ENCODE results near the gene NELFA. TPM values are rescaled to one million over a fixed set of nuclear protein-coding genes. Genes with fewer than 3 reads are reported as not detected.

The NELFA gene
- total RNA-seq, 1 donor from 2014 or later, result 14.2 TPM

DNA sequence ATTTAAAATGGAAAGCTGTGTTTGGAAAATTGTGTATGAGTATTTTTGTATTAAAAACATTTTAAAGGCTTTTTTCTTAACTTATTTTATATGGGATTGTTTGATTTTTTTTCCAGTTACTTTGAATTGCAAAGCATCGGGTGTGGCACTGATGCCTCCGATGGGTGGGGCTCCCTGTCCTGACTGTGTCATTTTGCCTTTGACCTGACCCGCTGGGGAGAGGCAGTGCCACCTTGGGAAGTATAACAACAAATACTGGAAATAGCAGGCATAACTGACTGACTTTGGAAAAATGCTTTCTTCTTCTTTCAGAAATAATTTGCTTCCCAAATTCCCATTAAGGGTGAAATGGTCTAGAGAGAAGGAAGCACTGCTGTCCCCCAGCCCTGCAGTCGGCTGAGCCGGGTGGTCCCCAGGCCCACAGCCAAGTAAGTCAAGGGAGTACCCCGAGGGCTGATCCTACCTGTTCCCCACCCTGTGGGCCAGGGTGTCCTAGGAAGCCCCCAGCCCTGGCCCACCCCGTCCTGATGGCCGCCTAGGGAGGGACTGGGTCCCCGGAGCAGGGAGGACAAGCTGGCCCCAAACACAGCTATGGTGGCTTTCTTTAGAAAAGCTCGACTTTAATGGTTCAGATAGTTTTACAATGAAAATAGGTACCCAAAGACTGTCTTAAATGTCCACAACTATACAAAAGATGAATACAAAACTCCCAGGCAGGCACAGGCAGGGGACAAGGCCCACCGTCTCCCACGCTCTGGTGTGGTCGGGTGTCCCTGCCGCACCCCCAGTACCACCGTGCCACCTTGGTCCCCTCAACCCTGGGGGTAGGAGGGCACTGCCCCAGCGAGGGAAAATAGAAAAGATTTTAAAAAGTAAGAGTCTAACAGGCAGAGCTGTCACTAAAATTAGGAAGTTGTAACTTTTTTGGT, 26.4 kb downstream of the NELFA start:
- no peak for DNase-seq (ENCODE audit: low read depth, low spot score)

DNA sequence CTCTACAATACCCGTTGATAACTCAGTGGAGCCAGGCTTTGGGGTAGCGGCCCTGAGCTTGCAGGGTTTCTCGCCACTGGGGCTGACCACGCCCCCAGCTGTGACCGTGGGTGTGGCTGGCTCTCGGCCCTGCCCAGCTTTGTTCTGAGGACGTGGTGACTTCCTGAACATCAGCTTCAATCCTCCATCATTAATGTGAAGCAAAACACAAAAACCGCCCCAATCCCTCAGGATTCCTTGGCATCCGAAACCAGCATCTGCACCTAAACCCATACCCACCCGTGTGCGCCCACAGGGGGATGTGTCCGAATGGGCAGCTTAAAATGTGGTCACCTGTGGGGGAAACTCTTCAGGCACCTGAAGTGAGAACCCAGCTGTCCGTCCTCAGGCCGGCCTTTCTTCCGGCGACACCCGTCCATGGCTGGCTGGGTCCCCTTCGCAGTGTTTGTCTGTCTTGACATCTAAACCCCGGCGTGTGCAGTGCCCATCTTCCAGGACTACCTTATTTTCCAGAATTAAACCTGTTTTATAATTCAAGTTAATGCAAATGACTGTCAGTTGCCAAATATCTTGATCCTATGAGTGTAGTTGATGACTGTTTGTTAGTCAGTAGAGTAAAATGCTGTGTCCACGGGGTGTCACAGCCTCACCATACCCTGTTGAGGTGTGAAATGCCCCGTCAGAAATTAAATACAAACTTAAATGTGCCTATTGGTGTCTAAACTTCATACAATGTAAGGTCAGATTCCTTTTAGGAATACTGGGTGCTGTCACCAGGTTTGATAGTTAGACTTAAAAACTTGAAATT, 27.3 kb downstream of the NELFA start:
- no peak for DNase-seq (ENCODE audit: low read depth, low spot score)

DNA sequence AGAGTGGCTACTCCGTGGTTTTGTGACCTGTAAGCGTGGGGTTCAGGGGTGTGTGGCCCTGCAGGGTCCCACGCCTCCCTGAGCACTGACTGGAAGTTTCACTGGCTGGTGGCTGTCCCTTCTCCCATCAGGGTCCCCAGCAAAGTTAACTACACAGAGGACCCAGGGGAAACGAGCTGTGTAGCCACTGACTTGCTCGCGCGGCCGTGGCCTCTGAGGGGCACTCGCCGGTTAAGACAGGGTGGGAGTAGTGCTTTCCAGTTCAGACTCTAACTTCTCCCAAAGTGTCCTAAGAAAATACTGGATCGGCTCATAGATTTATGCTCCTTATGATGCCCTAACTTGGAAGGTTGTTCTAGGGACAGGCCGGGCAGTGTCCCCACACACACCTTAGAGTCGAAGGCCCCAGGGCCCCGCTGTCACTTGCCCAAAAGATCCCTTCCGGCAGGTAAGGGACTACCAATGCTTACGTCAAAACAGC, 28.2 kb downstream of the NELFA start:
- DNase-seq (ENCODE audit: low read depth, low spot score), result no peak

- DNase-seq (ENCODE audit: low read depth, low spot score), result no peak
Measured at GRCh38 chr4:1979477-1980196, 29.1 kb downstream of the NELFA start.

DNA sequence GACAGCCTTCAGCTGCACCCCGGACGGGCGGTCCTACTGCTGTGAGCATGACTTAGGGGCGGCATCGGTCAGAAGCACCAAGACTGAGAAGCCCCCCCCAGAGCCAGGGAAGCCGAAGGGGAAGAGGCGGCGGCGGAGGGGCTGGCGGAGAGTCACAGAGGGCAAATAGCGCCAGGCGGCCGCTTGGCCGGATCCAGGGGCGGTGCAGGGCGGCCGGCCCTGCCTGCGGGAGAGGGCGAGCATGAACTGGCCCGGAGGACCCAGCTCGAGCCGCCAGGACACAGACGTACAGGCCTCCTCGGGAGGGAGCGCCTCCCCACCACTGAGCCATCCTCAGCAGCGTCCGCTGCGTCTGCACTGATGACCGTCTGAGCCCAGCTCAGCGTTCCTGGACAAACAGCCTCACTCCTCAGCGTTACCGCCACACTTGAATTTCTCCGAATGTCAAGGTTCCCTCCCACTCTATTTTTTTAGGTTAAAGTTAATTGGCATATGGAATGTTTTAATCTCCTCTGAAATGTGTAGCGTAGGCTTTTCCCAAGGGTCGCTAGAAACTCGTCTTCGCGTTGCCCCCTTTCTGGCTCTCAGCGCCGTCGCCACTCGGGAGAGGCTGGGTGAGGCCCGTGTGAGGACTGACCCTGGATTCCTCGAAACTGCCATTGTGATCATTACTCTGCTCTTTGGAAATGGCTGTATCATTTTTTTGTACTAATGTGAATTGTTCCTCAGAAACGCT, 29.9 kb downstream of the NELFA start:
- no peak for DNase-seq (ENCODE audit: low read depth, low spot score)

- no peak for DNase-seq (ENCODE audit: low read depth, low spot score)
Measured at GRCh38 chr4:1978226-1978625, 30.5 kb downstream of the NELFA start.

- DNase-seq (ENCODE audit: low read depth, low spot score), result no peak
Measured at GRCh38 chr4:1976416-1977352, 32.1 kb downstream of the NELFA start.

- no peak for DNase-seq (ENCODE audit: low read depth, low spot score)
Measured at GRCh38 chr4:1975880-1976279, 32.9 kb downstream of the NELFA start.

GRCh38 chr4:1975391-1975801, 33.4 kb downstream of the NELFA start:
- no peak for DNase-seq (ENCODE audit: low read depth, low spot score)

DNA sequence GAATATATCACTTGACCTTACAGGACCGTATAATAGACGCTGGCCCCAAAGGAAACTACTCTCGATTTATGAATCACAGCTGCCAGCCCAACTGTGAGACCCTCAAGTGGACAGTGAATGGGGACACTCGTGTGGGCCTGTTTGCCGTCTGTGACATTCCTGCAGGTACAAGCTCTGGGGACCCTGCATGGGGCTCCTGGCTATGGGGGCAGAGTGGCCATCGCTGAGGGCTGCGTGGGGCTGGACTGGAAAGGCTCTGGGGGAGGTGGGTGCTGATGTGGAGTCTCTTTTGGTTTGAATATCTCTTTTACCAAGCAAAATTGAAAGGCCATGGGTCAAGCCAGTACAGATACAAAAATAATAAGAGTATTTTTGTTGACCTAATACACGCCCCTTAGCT, 33.9 kb downstream of the NELFA start:
- DNase-seq (ENCODE audit: low read depth, low spot score), result no peak

- DNase-seq (ENCODE audit: low read depth, low spot score), result no peak
Measured at GRCh38 chr4:1973661-1974060, 35.1 kb downstream of the NELFA start.

DNA sequence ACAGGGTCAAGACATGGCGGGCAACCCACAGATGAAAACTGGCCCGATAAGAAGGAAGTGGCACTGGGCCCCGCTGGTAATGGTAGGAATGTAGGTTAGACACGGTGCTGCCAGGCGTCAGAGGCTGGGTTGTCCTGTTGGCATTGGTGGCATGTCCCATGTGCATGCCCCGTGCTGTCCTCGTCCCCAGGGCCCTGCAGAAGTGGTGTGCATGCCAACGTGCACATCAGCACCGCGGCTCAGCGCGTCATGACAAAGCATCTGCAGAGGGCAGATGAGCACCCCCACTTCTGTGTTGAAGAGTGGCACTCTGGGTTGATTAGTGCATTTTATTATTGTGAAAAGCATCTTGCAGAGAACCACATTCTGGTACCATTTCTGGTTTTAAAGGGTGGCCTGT, 35.6 kb downstream of the NELFA start:
- no peak for DNase-seq (ENCODE audit: low read depth, low spot score)

- no peak for DNase-seq (ENCODE audit: low read depth, low spot score)
Measured at GRCh38 chr4:1972414-1972813, 36.4 kb downstream of the NELFA start.

- DNase-seq (ENCODE audit: low read depth, low spot score), result no peak
Measured at GRCh38 chr4:1971456-1972200, 37.1 kb downstream of the NELFA start.

- DNase-seq (ENCODE audit: low read depth, low spot score), result no peak
Measured at GRCh38 chr4:1970926-1971325, 37.8 kb downstream of the NELFA start.

- no peak for DNase-seq (ENCODE audit: low read depth, low spot score)
Measured at GRCh38 chr4:1969928-1970723, 38.6 kb downstream of the NELFA start.

- no peak for DNase-seq (ENCODE audit: low read depth, low spot score)
Measured at GRCh38 chr4:1968686-1969295, 40.0 kb downstream of the NELFA start.

Measured in pulmonary artery endothelial cell (primary cell).